Muscle of leg (tissue), 11 donors: ENCODE results near the gene ELMO3. TPM values are rescaled to one million over a fixed set of nuclear protein-coding genes. Genes with fewer than 3 reads are reported as not detected.

Experiments used
- DNase-seq: peaks from one replicate; pipeline ENCODE4 v3.0.0; 2013
- H3K27ac ChIP-seq: one replicate; pipeline ENCODE4 v1.5.1; 2013; ENCODE audit warnings: mild to moderate bottlenecking, low read length, control low read depth
- H3K27me3 ChIP-seq: one replicate; pipeline ENCODE4 v1.6.1; 2013; ENCODE audit warnings: low read length; ENCODE audit not compliant: control insufficient read depth, insufficient read depth
- H3K36me3 ChIP-seq: one replicate; pipeline ENCODE4 v1.6.1; 2013; ENCODE audit warnings: low read length; ENCODE audit not compliant: control insufficient read depth, insufficient read depth
- H3K4me1 ChIP-seq: one replicate; pipeline ENCODE4 v1.6.1; 2013; ENCODE audit warnings: low read length; ENCODE audit not compliant: control insufficient read depth, insufficient read depth
- H3K4me3 ChIP-seq: one replicate; pipeline ENCODE4 v1.5.1; 2013; ENCODE audit warnings: low read length, control low read depth
- H3K9me3 ChIP-seq: replicated peaks from 2 replicates; pipeline ENCODE4 v1.6.1; 2013; ENCODE audit warnings: low read depth, low read length; ENCODE audit not compliant: control insufficient read depth
- WGBS: methylation state at CpG from one replicate; pipeline ENCODE4 v1.1.5; 2013; ENCODE audit warnings: missing lambda C conversion rate; ENCODE audit not compliant: insufficient coverage; 5-methylcytosine and 5-hydroxymethylcytosine counted together
- polyA plus RNA-seq, 8 donors: library from polyadenylated mRNA; unstranded; fragments of 120-200 nt; gene quantifications; one replicate each; pipeline versions ENCODE4 v1.2.1 to v1.2.3, GENCODE V29; 2013; ENCODE audit warnings: inconsistent platforms in 1 of 8, low replicate concordance in 1 of 8; ENCODE audit not compliant: insufficient read length in 8 of 8, insufficient read depth in 1 of 8
- total RNA-seq: library from RNA; stranded (reverse); fragments of 120-200 nt; gene quantifications from one replicate; pipeline ENCODE4 v1.2.4, GENCODE V29; 2013

ELMO3 gene
- total and polyA plus RNA-seq, 9 donors, result 0.68 to 3.3 (median 1.3) TPM

GRCh38 chr16:67223992-67224391, 25.1 kb downstream of the ELMO3 start:
- 79% methylated on average over 2 of the region's 3 CpGs for WGBS
- Histone ChIP-seq H3K27me3 (no peaks in the 10 kb centered on the region), H3K4me3 (no peak overlapping the region), H3K27ac (no peak overlapping the region), H3K9me3 (no peaks in the 10 kb centered on the region), H3K4me1 (peaks cover 23% of the 10 kb centered on the region), H3K36me3 (peaks cover 12% of the 10 kb centered on the region)
- no peak for DNase-seq

DNA sequence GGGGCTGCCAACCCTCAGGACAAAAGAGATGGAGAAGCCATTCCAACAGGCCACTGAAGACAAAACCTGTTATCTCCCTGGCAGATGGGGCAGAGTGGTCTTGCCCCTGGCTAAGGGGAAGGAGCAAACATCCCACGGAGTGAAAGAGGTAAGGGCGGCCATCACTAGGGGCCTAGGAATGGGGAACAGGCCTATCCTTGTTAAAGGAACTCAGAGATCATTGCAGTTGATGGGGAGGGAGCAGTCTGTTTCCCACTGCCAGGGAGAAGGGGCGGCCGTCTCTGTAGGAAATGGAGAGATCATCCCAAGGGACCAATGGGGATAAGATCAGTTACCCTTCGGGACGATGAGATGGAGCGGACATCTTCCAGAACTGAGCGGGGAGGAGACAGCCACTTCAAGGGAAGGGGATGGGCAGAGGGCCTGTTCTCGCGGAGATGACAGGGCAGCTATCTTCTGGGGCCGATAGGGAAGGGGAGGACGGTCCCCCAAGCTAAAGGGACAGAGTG, 27.4 kb downstream of the ELMO3 start:
- H3K9me3 ChIP-seq, result no peaks in the 10 kb centered on the region
- peak overlapping the region; percentile 86 for H3K27ac ChIP-seq
- peak overlapping the region; percentile 78 for H3K4me3 ChIP-seq
- 7% methylated on average over 11 of the region's 12 CpGs for WGBS
- H3K27me3 ChIP-seq, result no peaks in the 10 kb centered on the region
- DNase-seq, result no peak
- peaks cover 23% of the 10 kb centered on the region for H3K4me1 ChIP-seq
- H3K36me3 ChIP-seq, result peaks cover 35% of the 10 kb centered on the region

DNA sequence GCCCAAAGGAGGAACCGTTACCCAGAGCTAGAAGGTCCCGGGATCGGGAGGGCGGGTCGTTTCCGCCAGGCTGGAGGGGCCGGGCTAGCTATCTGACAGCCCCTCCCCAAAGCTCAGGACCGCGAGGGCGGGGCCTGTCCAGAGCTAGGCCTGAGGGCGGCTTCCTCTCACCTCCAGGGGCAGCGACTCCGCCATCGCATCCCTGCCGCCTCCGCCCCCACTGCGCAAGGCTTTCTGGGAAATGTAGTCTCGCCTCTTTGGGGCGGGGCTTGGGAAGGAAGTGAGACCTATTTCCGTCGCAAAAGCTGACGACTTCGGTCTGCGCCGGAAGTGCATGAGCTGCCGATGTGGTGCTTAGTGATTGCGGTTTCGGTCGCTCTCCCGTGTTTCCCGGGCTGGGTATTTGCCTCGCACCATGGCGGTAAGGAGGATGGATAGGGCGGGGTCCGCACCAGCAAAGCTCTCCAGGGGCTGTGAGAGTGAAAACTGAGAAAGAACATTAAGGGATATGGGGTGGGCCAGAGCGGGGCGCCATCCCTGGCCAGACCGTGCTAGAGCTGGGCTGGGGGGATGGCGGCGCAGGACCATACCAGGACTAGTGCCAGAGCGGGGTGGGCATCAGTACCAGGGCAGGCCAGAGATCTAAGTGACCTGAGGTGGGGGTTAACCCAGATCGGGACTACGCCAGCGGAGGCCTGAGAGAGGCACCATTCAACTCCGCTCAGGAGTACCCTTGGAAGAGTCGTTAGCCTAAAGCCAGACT, 28.1 kb downstream of the ELMO3 start, which contains the start of gene TMEM208:
Gene TMEM208, plus strand, starts transcription at position 327 of the 763 bp plus-strand sequence. Its CDS starts 89 bp downstream, at position 416.
- Histone ChIP-seq H3K27me3 (no peaks in the 10 kb centered on the region), H3K4me1 (peaks cover 23% of the 10 kb centered on the region), H3K4me3 (peak within 1 kb of the TSS; percentile 78), H3K27ac (peak within 1 kb of the TSS; percentile 86), H3K9me3 (no peaks in the 10 kb centered on the region), H3K36me3 (peaks cover 41% of the 10 kb centered on the region)
- 0% methylated on average over 39 of the region's 46 CpGs for WGBS
- DNase-seq, result peak; percentile 99

DNA sequence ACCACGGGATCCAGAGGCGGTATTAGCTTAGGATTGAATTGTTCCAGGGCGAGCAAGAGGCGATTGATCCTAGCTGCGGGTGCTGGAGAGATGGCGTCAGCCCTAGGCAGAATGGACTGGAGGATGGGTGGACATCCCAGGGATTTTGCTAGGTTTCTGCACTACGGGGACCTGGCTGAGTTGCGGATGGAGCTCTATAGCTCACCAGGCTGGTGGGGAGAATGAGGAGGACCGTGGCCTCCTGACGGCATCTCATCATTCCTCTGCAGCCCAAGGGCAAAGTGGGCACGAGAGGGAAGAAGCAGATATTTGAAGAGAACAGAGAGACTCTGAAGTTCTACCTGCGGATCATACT, 28.6 kb downstream of the ELMO3 start:
- no peak for DNase-seq
- Histone ChIP-seq H3K36me3 (peaks cover 42% of the 10 kb centered on the region), H3K9me3 (no peaks in the 10 kb centered on the region), H3K4me1 (peaks cover 23% of the 10 kb centered on the region), H3K27ac (peak overlapping the region; percentile 32), H3K27me3 (no peaks in the 10 kb centered on the region), H3K4me3 (peak overlapping the region; percentile 78)
- WGBS, result 11% methylated on average over 9 of the region's 12 CpGs

- H3K36me3 ChIP-seq, result peaks cover 43% of the 10 kb centered on the region
Measured at GRCh38 chr16:67228034-67228785, 29.3 kb downstream of the ELMO3 start.

GRCh38 chr16:67228905-67229304, 30.0 kb downstream of the ELMO3 start:
- Histone ChIP-seq H3K27ac (no peak overlapping the region), H3K9me3 (no peaks in the 10 kb centered on the region), H3K4me1 (peaks cover 23% of the 10 kb centered on the region), H3K36me3 (peaks cover 49% of the 10 kb centered on the region), H3K4me3 (no peak overlapping the region), H3K27me3 (no peaks in the 10 kb centered on the region)
- DNase-seq, result no peak
- 92% methylated on average over 8 of the region's 9 CpGs for WGBS

More at GRCh38 chr16:67228034-67228785, 29.3 kb downstream of the ELMO3 start:
- H3K9me3 ChIP-seq, result no peaks in the 10 kb centered on the region
- peak overlapping the region; percentile 78 for H3K4me3 ChIP-seq
- H3K27ac ChIP-seq, result no peak overlapping the region
- WGBS, result 87% methylated on average over 5 of the region's 9 CpGs
- H3K27me3 ChIP-seq, result no peaks in the 10 kb centered on the region
- H3K4me1 ChIP-seq, result peaks cover 23% of the 10 kb centered on the region
- no peak for DNase-seq

- DNase-seq, result no peak
- no peaks in the 10 kb centered on the region for H3K9me3 ChIP-seq
- H3K4me1 ChIP-seq, result peaks cover 23% of the 10 kb centered on the region
- no peak overlapping the region for H3K4me3 ChIP-seq
- H3K36me3 ChIP-seq, result peaks cover 60% of the 10 kb centered on the region
- WGBS, result 95% methylated on average over 32 of the region's 32 CpGs
- H3K27ac ChIP-seq, result no peak overlapping the region
- no peaks in the 10 kb centered on the region for H3K27me3 ChIP-seq
Measured at GRCh38 chr16:67229906-67230808, 31.2 kb downstream of the ELMO3 start.

GRCh38 chr16:67230809-67231660, 32.1 kb downstream of the ELMO3 start:
- Histone ChIP-seq H3K27me3 (no peaks in the 10 kb centered on the region), H3K36me3 (peaks cover 68% of the 10 kb centered on the region), H3K4me1 (peaks cover 15% of the 10 kb centered on the region), H3K9me3 (no peaks in the 10 kb centered on the region), H3K4me3 (no peak overlapping the region), H3K27ac (no peak overlapping the region)
- WGBS, result 85% methylated on average over 7 of the region's 12 CpGs
- no peak for DNase-seq

- WGBS, result 77% methylated on average over 5 of the region's 7 CpGs
- DNase-seq, result no peak
- no peak overlapping the region for H3K4me3 ChIP-seq
- H3K27me3 ChIP-seq, result no peaks in the 10 kb centered on the region
- no peaks in the 10 kb centered on the region for H3K4me1 ChIP-seq
- no peak overlapping the region for H3K27ac ChIP-seq
- peaks cover 81% of the 10 kb centered on the region for H3K36me3 ChIP-seq
- H3K9me3 ChIP-seq, result no peaks in the 10 kb centered on the region
Measured at GRCh38 chr16:67233596-67233995, 34.7 kb downstream of the ELMO3 start.
